AG09309 (cell line): ENCODE data around the gene HTR3A.

ENCODE experiments used
- DNase-seq: peaks from one replicate; pipeline ENCODE4 v3.0.0-alpha.2; 2010; ENCODE audit warnings: low read depth
- H3K4me3 ChIP-seq: 2 replicates; pipeline ENCODE4 v1.5.1; 2011; ENCODE audit warnings: mild to moderate bottlenecking, low read depth, low read length, moderate library complexity; ENCODE audit not compliant: control insufficient read depth
- TF ChIP-seq, protein P1 (sequence below): IDR thresholded peaks from 2 replicates; pipeline ENCODE4 v1.5.1; 2011; ENCODE audit warnings: mild to moderate bottlenecking, low read depth, low read length, inconsistent platforms; ENCODE audit not compliant: insufficient read depth, control insufficient read depth; ENCODE audit errors: missing control alignments

The HTR3A gene

GRCh38 chr11:114011443-114011842, 36.5 kb downstream of the HTR3A start:
- H3K4me3 ChIP-seq, result no peak overlapping the region
- TF ChIP-seq, protein P1, sequence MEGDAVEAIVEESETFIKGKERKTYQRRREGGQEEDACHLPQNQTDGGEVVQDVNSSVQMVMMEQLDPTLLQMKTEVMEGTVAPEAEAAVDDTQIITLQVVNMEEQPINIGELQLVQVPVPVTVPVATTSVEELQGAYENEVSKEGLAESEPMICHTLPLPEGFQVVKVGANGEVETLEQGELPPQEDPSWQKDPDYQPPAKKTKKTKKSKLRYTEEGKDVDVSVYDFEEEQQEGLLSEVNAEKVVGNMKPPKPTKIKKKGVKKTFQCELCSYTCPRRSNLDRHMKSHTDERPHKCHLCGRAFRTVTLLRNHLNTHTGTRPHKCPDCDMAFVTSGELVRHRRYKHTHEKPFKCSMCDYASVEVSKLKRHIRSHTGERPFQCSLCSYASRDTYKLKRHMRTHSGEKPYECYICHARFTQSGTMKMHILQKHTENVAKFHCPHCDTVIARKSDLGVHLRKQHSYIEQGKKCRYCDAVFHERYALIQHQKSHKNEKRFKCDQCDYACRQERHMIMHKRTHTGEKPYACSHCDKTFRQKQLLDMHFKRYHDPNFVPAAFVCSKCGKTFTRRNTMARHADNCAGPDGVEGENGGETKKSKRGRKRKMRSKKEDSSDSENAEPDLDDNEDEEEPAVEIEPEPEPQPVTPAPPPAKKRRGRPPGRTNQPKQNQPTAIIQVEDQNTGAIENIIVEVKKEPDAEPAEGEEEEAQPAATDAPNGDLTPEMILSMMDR, result no peak
- DNase-seq, result no peak

- no peak for DNase-seq
- TF ChIP-seq, protein P1, result no peak
- H3K4me3 ChIP-seq, result no peak overlapping the region
These were observed 40.2 kb downstream of the HTR3A start for GRCh38 chr11:114015117-114015516.

DNA sequence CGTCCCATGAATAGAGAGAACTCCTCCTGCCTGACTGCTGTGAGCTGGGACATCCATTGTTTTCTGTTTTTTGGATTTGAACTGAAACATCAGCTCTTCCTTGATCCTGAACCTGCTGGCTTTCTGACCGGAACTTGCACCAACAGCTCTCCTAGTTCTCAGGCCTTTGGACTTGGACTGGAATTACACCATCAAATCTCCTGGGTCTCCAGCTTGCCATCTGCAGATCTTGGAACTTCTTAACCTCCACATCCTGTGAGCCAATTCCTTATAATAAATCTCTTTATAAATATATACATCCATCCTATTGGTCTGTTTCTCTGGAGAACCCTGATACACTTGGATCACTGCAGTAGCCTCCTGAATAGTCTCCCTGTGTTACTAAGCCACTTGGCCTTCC, 42.1 kb downstream of the HTR3A start:
- TF ChIP-seq, protein P1, result no peak
- DNase-seq, result no peak
- no peak overlapping the region for H3K4me3 ChIP-seq

GRCh38 chr11:114017723-114018122, 42.8 kb downstream of the HTR3A start:
- no peak for DNase-seq
- TF ChIP-seq, protein P1, result no peak
- H3K4me3 ChIP-seq, result no peak overlapping the region

DNA sequence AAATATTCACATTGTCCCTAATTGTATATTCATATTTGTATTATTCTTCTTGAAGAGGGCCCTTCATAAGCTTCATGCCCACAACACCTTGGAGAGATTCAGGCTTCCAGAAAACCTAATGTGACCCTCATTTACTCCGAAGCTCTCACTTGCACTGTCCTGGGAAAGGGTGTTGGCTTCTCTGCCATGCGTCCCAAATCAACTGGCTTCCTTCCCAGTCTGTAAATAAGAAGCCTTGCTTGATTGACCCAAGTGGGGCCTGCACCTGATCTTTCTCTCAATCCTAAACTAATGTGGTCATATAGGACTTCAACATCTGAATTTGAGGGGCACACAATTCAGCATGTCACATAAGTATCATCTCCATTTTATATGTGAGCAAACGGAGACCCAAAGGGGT, 44.1 kb downstream of the HTR3A start:
- no peak for DNase-seq
- TF ChIP-seq, protein P1, result no peak
- no peak overlapping the region for H3K4me3 ChIP-seq

DNA sequence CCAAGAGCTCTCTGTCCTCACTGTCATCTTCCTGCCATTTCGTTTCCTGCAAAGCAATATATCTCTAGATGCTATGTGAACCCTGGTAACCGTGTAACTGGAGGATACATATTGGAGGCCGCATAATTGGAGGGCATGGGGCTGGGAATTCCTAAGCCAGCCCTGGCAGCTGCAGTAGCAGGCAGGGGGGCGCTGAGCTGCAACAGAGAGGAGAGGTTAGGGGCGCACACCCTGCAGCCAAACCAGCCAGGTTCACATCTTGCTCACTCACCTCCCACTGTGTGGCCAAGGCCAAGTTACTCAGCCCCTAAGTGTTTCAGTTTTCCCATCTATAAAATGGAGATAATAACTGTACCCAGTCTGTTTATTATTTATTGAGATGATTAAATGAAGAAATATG, 44.7 kb downstream of the HTR3A start:
- TF ChIP-seq, protein P1, result no peak
- no peak overlapping the region for H3K4me3 ChIP-seq

GRCh38 chr11:114025329-114025907, 50.5 kb downstream of the HTR3A start:
- TF ChIP-seq, protein P1, result no peak
- H3K4me3 ChIP-seq, result no peak overlapping the region
- DNase-seq, result no peak

More for the DNA sequence above, 44.7 kb downstream of the HTR3A start:
- no peak for DNase-seq
